COLO829 (cell line): ENCODE measurements around the gene AMPH.
A peak's percentile ranks its signal among the peaks of the same experiment; 100 is the strongest.

Experiments used
- DNase-seq: peaks from one replicate; pipeline ENCODE4 v3.0.0; 2012; ENCODE audit warnings: low spot score

AMPH gene

GRCh38 chr7:38462819-38463218 lies 168.4 kb downstream of the AMPH start:
- DNase-seq = no peak

GRCh38 chr7:38461887-38462286 lies 169.3 kb downstream of the AMPH start:
- DNase-seq = no peak

GRCh38 chr7:38453826-38454225 lies 177.3 kb downstream of the AMPH start:
- no peak for DNase-seq

- no peak for DNase-seq
These were observed 178.0 kb downstream of the AMPH start for GRCh38 chr7:38453168-38453567.

DNA sequence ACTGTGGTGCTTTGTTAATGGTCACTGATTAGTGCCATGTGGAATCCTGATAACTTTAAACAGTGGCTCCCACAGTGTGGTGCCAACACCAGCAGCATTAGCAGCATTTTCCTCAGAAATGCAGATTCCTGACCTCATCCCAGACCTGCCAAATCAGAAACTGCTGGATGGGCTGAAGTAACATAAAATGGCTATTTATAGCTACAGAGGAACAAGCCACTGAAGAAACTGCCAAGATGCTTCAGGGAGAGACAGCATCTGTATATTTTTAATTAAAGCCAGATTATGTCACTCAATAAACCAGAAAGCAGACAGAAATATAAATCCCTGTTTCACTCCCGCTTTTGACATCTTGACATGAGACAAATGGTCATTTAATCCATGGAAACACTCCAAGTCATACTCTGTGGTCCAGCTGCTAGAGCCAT lies 178.5 kb downstream of the AMPH start:
- no peak for DNase-seq

DNA sequence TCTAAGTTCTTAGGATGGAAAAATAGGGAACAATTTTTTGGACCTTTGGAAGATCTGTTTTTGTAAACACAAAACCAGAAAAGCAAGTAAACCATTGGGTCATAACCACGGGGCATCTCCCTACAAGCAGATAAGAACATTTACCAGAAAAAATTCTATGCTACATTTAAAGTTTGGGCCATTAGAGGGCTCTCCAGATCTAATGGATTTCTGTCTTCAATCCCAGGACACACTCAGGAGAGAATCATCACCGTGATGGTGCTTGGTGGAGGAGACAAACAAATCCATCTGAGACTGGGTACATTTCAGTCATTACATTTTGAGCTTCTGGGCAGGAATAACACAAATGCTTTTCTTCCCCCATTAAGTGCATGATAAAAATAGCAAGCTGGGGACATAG lies 179.3 kb downstream of the AMPH start:
- peak; percentile 65 for DNase-seq

GRCh38 chr7:38448584-38449234 lies 182.5 kb downstream of the AMPH start:
- no peak for DNase-seq

DNA sequence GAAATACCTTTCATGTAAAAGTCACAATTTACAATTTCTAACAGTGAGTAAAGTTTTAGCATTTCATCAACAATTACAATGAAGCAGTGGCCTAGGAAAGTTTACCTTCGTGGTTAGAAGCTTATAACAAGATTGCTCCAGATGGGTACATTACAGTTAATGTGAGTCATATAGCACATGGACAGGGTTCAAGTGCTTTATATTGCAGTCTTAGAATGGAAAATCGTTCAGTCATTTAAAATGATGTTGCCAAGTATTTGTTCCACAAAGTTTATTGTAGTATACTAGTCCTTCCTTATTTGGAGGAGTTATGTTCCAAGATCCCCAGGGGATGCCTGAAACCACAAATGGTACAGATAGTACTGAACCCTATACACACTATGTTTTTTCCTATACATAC lies 183.1 kb downstream of the AMPH start:
- no peak for DNase-seq

DNA sequence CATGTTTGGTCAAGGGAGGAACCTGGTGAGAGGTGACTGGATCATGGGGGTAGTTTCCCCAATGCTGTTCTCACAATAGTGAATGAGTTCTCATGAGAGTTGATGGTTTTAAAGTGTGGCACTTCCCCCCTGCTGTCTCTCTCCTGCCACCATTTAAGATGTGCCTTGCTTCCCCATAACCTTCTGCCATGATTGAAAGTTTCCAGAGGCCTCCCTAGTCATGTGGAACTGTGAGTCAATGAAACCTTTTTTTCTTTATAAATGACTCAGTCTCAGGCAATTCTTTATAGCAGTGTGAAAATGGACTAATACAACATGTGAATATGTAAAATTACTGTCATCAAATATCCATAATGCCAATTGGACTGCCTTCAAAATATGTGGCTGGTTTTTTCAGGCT lies 192.2 kb downstream of the AMPH start:
- DNase-seq = no peak

DNA sequence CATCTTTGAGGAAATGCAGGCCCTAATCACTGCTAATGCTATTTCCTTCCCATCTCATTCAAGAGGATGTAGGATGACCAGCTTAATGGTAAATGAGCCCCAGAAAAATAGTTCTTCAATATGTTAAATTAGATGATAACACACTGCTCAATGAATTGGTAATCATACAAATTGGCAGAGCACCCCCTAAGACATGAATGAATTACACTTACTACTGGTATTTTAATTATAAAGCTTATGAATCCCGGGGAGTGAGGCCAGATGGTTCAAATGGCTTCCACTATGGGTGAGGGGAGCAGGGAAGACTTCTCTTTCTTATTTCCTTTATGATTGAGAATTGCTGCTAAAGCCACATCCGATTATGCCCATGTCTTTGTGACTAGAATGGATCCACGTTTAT lies 198.5 kb downstream of the AMPH start:
- DNase-seq = no peak

DNA sequence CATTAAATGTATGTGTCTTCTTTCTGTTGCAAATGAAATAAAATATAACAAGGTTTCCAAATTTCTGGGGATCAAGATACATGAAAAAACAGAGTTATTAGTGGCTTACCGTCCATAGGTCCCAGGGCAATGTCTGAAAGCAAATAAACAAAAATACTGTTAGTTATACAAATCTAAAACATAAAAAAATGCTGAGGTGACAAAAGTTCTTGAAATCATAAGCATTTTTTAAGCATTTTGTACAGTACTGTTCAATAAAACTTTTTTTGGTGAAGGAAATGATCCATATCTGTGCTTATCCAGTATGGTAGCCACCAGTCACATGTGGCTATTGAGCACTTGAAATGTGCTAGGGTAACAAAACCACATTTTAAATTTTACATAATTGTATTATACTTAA lies 199.1 kb downstream of the AMPH start:
- DNase-seq = no peak

DNA sequence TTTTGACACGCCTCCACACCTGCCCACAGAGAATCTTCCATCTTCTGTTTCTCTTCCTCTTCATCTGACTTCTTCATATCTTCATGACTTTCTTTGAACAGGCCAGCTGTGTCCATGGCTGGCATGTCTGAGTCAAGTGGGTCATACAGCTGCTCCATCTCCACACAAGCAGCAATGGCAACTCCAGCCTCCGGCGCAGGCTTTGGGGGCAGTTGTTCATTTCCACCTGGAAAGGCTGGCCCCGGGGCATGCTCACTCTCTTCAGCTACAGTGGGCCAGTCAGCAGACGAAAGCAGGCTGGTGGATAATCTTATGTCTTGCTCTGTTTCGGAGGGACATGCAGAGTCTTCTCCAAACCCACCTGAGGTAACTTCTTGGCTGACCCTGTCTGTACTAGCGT lies 202.1 kb downstream of the AMPH start:
- DNase-seq = no peak

- no peak for DNase-seq
These were observed 203.1 kb downstream of the AMPH start for GRCh38 chr7:38428041-38428440.

DNA sequence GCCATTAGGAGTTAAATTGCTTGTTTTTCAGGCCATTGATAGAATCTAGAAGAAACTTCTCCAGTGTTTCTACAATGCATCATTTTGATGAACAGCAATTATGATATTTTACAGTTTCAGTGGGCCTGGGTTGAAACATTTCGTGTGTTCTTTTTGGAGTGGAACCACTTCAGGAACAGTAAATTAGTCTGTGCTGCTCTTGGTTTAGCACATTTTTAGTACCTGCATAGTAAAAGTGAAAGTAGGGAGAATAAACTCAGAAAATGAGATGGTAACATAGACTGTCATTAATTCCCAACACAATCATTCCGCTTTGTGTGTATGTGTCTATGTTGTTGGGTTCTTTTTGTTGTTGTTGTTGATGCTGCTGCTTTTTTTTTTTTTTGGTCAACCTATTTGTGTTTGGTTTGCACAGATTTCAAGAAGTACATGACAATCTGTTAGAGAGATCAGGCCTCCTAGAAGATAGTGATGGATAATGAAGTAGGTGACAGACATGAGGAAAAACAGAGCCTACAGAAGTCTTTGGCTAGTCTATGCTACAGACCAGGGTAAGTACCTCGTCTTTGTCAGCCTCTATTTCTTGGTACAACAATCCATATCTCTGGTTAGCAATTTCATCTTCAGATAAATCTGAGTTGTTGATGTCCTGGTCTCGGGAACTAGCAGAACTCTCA lies 203.8 kb downstream of the AMPH start:
- DNase-seq = no peak

- no peak for DNase-seq
These were observed 205.7 kb downstream of the AMPH start for GRCh38 chr7:38425509-38425908.

- DNase-seq = no peak
These were observed 206.3 kb downstream of the AMPH start for GRCh38 chr7:38424750-38425463.

DNA sequence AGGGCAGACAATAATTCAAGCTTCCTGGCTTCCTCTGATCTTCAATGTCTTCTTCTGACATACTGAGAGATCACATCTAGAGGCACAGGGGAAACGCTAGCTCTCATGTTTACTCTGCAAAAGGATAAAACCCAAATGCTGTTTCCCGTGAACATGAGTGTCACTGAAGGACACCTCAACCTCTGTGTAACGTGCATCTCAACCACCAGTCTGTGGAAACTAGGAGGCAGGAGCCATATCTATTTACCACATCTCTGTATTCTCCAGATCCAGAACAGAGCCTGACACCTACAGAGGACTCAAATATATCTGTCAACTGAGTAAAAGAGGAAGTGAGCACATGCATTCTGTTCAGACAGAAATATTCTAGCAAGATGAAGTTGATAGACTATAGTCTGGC lies 217.4 kb downstream of the AMPH start:
- DNase-seq = no peak

DNA sequence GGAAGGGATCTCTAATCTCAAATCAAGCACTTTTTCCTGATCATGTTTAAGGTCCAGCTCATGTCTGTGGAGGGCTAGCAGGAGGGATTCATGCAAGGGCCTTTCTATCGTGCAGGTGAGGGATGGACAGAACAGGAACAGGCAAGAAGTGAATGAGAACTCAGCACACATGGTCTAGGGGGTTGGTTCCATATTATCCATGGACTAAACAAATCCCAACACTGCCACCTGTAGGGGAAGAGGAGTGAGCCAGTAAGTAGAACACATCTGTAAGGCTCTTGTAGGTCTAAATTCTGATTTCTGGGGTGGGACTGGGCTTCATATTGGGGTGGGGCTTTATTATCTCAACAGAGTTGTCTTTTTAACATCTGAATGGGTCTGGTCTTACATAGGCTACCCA lies 219.8 kb downstream of the AMPH start:
- peak; percentile 29 for DNase-seq

- no peak for DNase-seq
These were observed 221.1 kb downstream of the AMPH start for GRCh38 chr7:38410056-38410455.

- DNase-seq = no peak
These were observed 221.6 kb downstream of the AMPH start for GRCh38 chr7:38409531-38409930.

DNA sequence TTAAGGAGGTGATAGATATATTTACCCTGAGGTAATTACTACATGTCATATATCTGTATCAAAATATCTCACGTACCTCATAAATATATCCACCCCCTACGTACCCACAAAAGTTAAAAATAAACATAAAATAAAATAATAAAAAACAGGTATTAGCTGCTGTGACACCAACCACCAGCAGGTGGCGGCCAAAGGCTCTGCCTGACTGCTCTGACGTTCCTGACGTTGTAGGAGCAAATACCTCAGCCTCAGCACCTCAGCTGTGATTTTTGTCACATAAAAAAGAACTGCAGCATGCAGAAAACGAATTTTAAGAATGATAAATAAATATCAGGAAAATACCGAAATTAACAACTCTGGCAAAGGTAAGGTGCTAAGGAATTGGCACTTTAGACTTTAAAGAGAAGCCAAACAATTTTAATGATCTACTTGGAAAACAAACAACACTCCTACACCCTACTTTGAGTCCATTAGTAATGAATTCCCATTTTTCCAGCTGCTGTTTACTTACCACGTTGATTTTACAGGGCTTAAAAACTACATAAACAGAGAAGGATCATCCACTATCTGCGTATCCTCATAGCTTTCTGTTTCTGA lies 232.3 kb downstream of the AMPH start:
- peak; percentile 54 for DNase-seq

DNA sequence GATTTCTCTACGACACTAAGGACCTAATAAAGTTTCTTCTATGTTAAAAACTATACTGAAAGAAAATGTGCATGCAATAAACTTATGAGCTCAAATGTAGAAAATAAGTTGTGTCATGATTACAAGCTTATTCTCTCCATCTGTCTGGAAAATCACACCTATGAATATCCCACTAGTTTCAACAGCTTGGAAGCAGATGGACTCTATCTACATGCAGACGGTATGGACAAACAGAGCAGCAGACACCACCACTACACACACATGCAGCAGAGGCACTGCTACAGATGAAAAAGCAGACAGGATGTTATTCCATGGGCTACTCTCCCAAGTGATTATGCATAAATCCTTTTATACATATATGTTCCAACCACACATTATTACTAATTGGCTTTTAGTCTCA lies 234.3 kb downstream of the AMPH start:
- DNase-seq = no peak
